ENCODE measurements around the gene CTXN3. TPM values are rescaled to one million over a fixed set of nuclear protein-coding genes. Genes with fewer than 3 reads are reported as not detected.

CTXN3 gene
- total RNA-seq, 2 donors from 2014 or later: not detected

DNA sequence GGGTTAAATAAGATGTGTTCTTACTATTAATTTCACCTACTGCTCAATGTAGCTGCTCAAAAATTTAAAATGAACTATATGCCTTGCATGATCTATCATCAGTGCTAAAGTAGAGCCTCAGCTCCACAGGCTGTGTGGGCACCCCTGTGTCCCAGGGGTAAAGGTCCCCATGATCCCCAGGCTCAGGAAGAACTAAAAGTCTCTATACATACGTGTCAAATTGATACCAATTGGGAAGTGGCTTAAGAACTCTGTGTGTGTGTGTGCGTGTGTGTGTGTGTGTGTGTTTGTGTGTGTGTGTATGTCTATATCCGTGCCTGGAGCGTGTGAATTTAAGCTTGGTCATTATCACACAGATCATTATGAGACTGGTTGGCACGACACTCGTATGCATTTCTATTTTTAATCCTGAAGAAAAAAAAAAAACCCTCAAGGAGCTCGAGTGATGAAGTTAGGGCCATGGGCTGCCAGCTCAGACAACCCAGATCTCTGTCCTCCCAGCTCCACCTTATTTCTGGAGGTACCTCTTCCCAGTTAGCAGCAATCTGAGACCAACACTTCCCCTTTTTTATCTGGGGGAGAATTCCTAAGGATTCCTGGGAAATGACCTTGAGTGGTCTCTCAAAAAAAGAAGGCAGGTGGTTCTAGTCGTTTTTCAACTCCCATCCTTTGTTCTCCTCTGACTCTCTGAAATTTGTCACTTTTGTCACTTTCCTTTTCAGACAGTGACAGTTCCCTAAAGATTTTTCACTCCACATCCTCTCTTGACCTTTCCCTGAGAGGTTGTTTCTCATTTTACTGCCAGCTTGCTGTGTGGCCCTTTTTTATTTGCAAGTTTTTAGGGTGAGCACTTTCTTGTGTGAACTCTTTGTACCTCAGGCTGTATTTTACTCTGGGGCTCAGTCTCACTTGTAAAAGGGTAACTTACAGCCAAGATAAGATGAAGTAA, 45.7 kb upstream of the CTXN3 start:
- no peaks in the 10 kb centered on the region for H3K36me3 ChIP-seq (ENCODE audit: control insufficient read depth, insufficient read depth, low read length)
- no peak overlapping the region for H3K9ac ChIP-seq (ENCODE audit: extremely low read depth, low read length, poor library complexity, severe bottlenecking)
- H3K4me1 Mint-ChIP-seq: peaks cover 5% of the 10 kb centered on the region
- 67 to 83% methylated on average over 2 to 8 of the region's 8 CpGs for WGBS, 2 experiments (ENCODE audit: insufficient coverage in 1 of 2, insufficient read length in 1 of 2)
- no peak overlapping the region for H3K27ac ChIP-seq (ENCODE audit: low read depth, low read length)
- H3K27ac Mint-ChIP-seq: no peak overlapping the region
- H3K27me3 ChIP-seq (ENCODE audit: control insufficient read depth, insufficient read depth, low read length, poor library complexity, severe bottlenecking): peaks cover 50% of the 10 kb centered on the region
- no peaks in the 10 kb centered on the region for H3K36me3 Mint-ChIP-seq (ENCODE audit: low read depth)
- TF ChIP-seq, protein P1, sequence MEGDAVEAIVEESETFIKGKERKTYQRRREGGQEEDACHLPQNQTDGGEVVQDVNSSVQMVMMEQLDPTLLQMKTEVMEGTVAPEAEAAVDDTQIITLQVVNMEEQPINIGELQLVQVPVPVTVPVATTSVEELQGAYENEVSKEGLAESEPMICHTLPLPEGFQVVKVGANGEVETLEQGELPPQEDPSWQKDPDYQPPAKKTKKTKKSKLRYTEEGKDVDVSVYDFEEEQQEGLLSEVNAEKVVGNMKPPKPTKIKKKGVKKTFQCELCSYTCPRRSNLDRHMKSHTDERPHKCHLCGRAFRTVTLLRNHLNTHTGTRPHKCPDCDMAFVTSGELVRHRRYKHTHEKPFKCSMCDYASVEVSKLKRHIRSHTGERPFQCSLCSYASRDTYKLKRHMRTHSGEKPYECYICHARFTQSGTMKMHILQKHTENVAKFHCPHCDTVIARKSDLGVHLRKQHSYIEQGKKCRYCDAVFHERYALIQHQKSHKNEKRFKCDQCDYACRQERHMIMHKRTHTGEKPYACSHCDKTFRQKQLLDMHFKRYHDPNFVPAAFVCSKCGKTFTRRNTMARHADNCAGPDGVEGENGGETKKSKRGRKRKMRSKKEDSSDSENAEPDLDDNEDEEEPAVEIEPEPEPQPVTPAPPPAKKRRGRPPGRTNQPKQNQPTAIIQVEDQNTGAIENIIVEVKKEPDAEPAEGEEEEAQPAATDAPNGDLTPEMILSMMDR (conservative IDR thresholded peaks at IDR 0.05): no peak
- no peaks in the 10 kb centered on the region for H3K4me1 ChIP-seq (ENCODE audit: control insufficient read depth, insufficient read depth, low read length)
- H3K9me3 Mint-ChIP-seq: no peaks in the 10 kb centered on the region
- H3K9me3 ChIP-seq (ENCODE audit: control insufficient read depth, low read length): no peaks in the 10 kb centered on the region
- DNase-seq: peak; percentile 28
- no peak overlapping the region for H3K4me3 ChIP-seq (ENCODE audit: low read length)
- peaks cover 12% of the 10 kb centered on the region for H3K27me3 Mint-ChIP-seq (ENCODE audit: insufficient read depth)
- H3K4me3 Mint-ChIP-seq: no peak overlapping the region

DNA sequence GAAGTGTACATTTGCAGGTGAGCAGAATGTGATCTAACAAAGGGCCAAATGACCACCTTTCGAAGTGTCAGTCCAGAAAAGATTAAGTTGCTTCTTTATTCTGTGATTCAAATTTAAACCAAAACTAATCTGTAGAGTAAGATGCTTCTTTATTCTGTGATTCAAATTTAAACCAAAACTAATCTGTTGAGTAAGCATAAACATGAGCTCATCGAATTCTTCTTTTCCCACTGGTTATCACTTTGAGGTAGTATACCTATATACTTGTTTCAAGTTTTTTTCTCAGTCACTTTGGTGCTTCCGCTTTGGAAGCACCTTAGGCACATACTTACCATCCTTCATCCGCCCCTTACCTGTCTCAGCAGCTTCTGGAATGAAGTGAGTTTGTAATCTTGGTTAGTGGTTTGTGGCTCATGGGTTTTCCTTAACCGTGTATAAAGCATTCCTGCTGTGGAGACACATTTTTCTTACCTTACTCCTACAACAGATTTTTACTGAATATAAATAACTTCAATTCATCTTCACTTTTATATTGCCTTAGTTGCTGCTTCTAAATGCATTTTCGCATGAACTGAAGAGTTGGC, 40.7 kb upstream of the CTXN3 start:
- WGBS, 2 experiments (ENCODE audit: insufficient coverage in 1 of 2, insufficient read length in 1 of 2): 89 to 90% methylated on average over 3 to 4 of the region's 6 CpGs
- Mint-ChIP-seq H3K4me3 (no peak overlapping the region), H3K27ac (no peak overlapping the region), H3K36me3 (ENCODE audit: low read depth) (no peaks in the 10 kb centered on the region), H3K4me1 (peaks cover 20% of the 10 kb centered on the region), H3K9me3 (peaks cover 3% of the 10 kb centered on the region), H3K27me3 (ENCODE audit: insufficient read depth) (no peaks in the 10 kb centered on the region)
- peaks cover 5% of the 10 kb centered on the region for H3K27me3 ChIP-seq (ENCODE audit: control insufficient read depth, insufficient read depth, low read length, poor library complexity, severe bottlenecking)
- no peak overlapping the region for H3K27ac ChIP-seq (ENCODE audit: low read depth, low read length)
- H3K4me3 ChIP-seq (ENCODE audit: low read length): no peak overlapping the region
- no peak for DNase-seq
- TF ChIP-seq, protein P1 (conservative IDR thresholded peaks at IDR 0.05): no peak
- H3K9ac ChIP-seq (ENCODE audit: extremely low read depth, low read length, poor library complexity, severe bottlenecking): no peak overlapping the region
- no peaks in the 10 kb centered on the region for H3K9me3 ChIP-seq (ENCODE audit: control insufficient read depth, low read length)
- H3K4me1 ChIP-seq (ENCODE audit: control insufficient read depth, insufficient read depth, low read length): no peaks in the 10 kb centered on the region
- H3K36me3 ChIP-seq (ENCODE audit: control insufficient read depth, insufficient read depth, low read length): no peaks in the 10 kb centered on the region

DNA sequence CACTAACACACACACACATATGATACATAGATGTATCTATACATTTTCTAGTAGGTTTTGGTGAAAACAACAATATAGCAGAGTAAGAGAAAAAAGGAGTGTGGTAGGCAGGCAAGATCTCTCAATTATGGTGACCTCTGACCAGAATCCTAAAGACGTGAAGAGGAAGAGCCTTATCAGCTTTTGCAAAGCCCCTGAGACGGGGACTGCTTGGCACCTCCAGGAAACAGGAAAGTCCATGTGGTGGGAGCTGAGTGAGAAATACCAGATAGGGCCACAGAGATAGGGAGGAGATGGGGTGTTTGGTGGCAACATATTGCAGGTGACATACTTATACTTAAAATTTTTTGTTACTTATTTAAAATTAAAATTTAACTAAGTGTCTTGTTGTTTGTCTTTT, 39.9 kb upstream of the CTXN3 start:
- H3K9me3 Mint-ChIP-seq: peaks cover 3% of the 10 kb centered on the region

More for the DNA sequence above, 39.9 kb upstream of the CTXN3 start:
- no peak overlapping the region for H3K27ac Mint-ChIP-seq
- Histone ChIP-seq H3K9me3 (ENCODE audit: control insufficient read depth, low read length) (no peaks in the 10 kb centered on the region), H3K27me3 (ENCODE audit: control insufficient read depth, insufficient read depth, low read length, poor library complexity, severe bottlenecking) (peaks cover 5% of the 10 kb centered on the region), H3K4me1 (ENCODE audit: control insufficient read depth, insufficient read depth, low read length) (no peaks in the 10 kb centered on the region), H3K36me3 (ENCODE audit: control insufficient read depth, insufficient read depth, low read length) (no peaks in the 10 kb centered on the region), H3K9ac (ENCODE audit: extremely low read depth, low read length, poor library complexity, severe bottlenecking) (no peak overlapping the region), H3K4me3 (ENCODE audit: low read length) (no peak overlapping the region), H3K27ac (ENCODE audit: low read depth, low read length) (no peak overlapping the region)
- 64 to 82% methylated on average over 2 of the region's 2 CpGs for WGBS, 2 experiments (ENCODE audit: insufficient coverage in 1 of 2, insufficient read length in 1 of 2)
- TF ChIP-seq, protein P1 (conservative IDR thresholded peaks at IDR 0.05): no peak
- H3K4me3 Mint-ChIP-seq: no peak overlapping the region
- peaks cover 20% of the 10 kb centered on the region for H3K4me1 Mint-ChIP-seq
- no peaks in the 10 kb centered on the region for H3K27me3 Mint-ChIP-seq (ENCODE audit: insufficient read depth)
- H3K36me3 Mint-ChIP-seq (ENCODE audit: low read depth): no peaks in the 10 kb centered on the region
- no peak for DNase-seq

Data from endodermal cell (in vitro differentiated cells).